Endodermal cell (in vitro differentiated cells): ENCODE results near the gene CST5. TPM values are rescaled to one million over a fixed set of nuclear protein-coding genes. Genes with fewer than 3 reads are reported as not detected.

Experiments used
- DNase-seq: peaks from one replicate; pipeline ENCODE4 v3.0.0-alpha.2; 2017
- H3K27ac ChIP-seq: 2 replicates; pipeline ENCODE4 v1.5.1; 2013; ENCODE audit warnings: mild to moderate bottlenecking, low read depth, low read length, moderate library complexity
- H3K27me3 ChIP-seq: 2 replicates; pipeline ENCODE4 v1.6.1; 2013; ENCODE audit warnings: mild to moderate bottlenecking, low read length, moderate library complexity; ENCODE audit not compliant: insufficient read depth, control insufficient read depth, poor library complexity, severe bottlenecking
- H3K36me3 ChIP-seq: 2 replicates; pipeline ENCODE4 v1.7.0; 2013; ENCODE audit warnings: mild to moderate bottlenecking, low read length, moderate library complexity; ENCODE audit not compliant: control insufficient read depth, insufficient read depth
- H3K4me1 ChIP-seq: one replicate; pipeline ENCODE4 v1.7.0; 2013; ENCODE audit warnings: low read length; ENCODE audit not compliant: control insufficient read depth, insufficient read depth
- H3K4me3 ChIP-seq: 2 replicates; pipeline ENCODE4 v1.5.1; 2013; ENCODE audit warnings: mild to moderate bottlenecking, low read length, moderate library complexity
- H3K9ac ChIP-seq: 2 replicates; pipeline ENCODE4 v1.6.1; 2013; ENCODE audit warnings: mild to moderate bottlenecking, low read length, moderate library complexity; ENCODE audit not compliant: poor library complexity, severe bottlenecking; ENCODE audit errors: extremely low read depth
- H3K9me3 ChIP-seq: 2 replicates; pipeline ENCODE4 v1.6.1; 2013; ENCODE audit warnings: mild to moderate bottlenecking, low read length, moderate library complexity; ENCODE audit not compliant: control insufficient read depth
- H3K27ac Mint-ChIP-seq: 2 replicates; pipeline ENCODE4 v1.8.0; 2020; ENCODE audit warnings: mixed read lengths
- H3K27me3 Mint-ChIP-seq: 2 replicates; pipeline ENCODE4 v1.8.0; 2021; ENCODE audit warnings: mild to moderate bottlenecking, mixed read lengths; ENCODE audit not compliant: insufficient read depth
- H3K36me3 Mint-ChIP-seq: 2 replicates; pipeline ENCODE4 v1.8.0; 2020; ENCODE audit warnings: low read depth, mixed read lengths
- H3K4me1 Mint-ChIP-seq: 2 replicates; pipeline ENCODE4 v1.8.0; 2020; ENCODE audit warnings: mixed read lengths
- H3K4me3 Mint-ChIP-seq: 2 replicates; pipeline ENCODE4 v1.8.0; 2020; ENCODE audit warnings: mild to moderate bottlenecking, moderate library complexity, mixed read lengths
- H3K9me3 Mint-ChIP-seq: 2 replicates; pipeline ENCODE4 v1.8.0; 2020; ENCODE audit warnings: mild to moderate bottlenecking, mixed read lengths
- CTCF ChIP-seq: fragments of 200-600 bp; sonication (generic); conservative IDR thresholded peaks from 2 replicates; pipeline ENCODE4 v1.5.0; 2021; ENCODE audit warnings: antibody characterized with exemption, mild to moderate bottlenecking
- WGBS, 2 experiments: methylation state at CpG; one replicate each; pipeline versions ENCODE4 v1.1.5 to v1.1.7; 2013; ENCODE audit warnings: missing lambda C conversion rate in 2 of 2, mixed read lengths in 1 of 2; ENCODE audit not compliant: insufficient coverage in 1 of 2, insufficient read length in 1 of 2; 5-methylcytosine and 5-hydroxymethylcytosine counted together
- total RNA-seq, 2 donors: library from RNA; stranded (reverse); fragmentation: NEBNext Ultra II Directional in 1 of 2; extraction: Animal tissue kit (Norgen Biotek cat#: 25700) in 1 of 2; gene quantifications; 2 replicates in 1 of 2; 3 replicates in 1 of 2; pipeline ENCODE4 v1.2.1, GENCODE V29; 2021

The CST5 gene
- total RNA-seq, 2 donors from 2014 or later = not detected

GRCh38 chr20:23875606-23876237 lies 3.8 kb downstream of the CST5 start:
- Histone ChIP-seq H3K27ac (no peak overlapping the region), H3K4me3 (no peak overlapping the region), H3K36me3 (no peaks in the 10 kb centered on the region), H3K4me1 (peaks cover 8% of the 10 kb centered on the region), H3K9ac (no peak overlapping the region), H3K27me3 (no peaks in the 10 kb centered on the region), H3K9me3 (no peaks in the 10 kb centered on the region)
- Mint-ChIP-seq H3K4me1 (peaks cover 29% of the 10 kb centered on the region), H3K4me3 (no peak overlapping the region), H3K9me3 (peaks cover 2% of the 10 kb centered on the region), H3K36me3 (no peaks in the 10 kb centered on the region), H3K27ac (no peak overlapping the region), H3K27me3 (no peaks in the 10 kb centered on the region)
- WGBS, 2 experiments = 86 to 91% methylated on average over 2 to 6 of the region's 6 CpGs
- no peak for DNase-seq
- TF ChIP-seq CTCF = no peak

- no peak overlapping the region for H3K27ac ChIP-seq
- Mint-ChIP-seq H3K27me3 (no peaks in the 10 kb centered on the region), H3K9me3 (peaks cover 2% of the 10 kb centered on the region), H3K4me1 (peaks cover 37% of the 10 kb centered on the region), H3K4me3 (no peak overlapping the region), H3K27ac (no peak overlapping the region), H3K36me3 (no peaks in the 10 kb centered on the region)
- H3K36me3 ChIP-seq = no peaks in the 10 kb centered on the region
- no peak overlapping the region for H3K4me3 ChIP-seq
- 86 to 92% methylated on average over 1 to 5 of the region's 5 CpGs for WGBS, 2 experiments
- H3K9ac ChIP-seq = no peak overlapping the region
- no peak for DNase-seq
- no peaks in the 10 kb centered on the region for H3K27me3 ChIP-seq
- no peaks in the 10 kb centered on the region for H3K9me3 ChIP-seq
- peaks cover 11% of the 10 kb centered on the region for H3K4me1 ChIP-seq
- TF ChIP-seq CTCF = no peak
Measured at GRCh38 chr20:23874747-23875146, 4.8 kb downstream of the CST5 start.

- 70 to 73% methylated on average over 3 of the region's 3 CpGs for WGBS, 2 experiments
- DNase-seq = no peak
- no peaks in the 10 kb centered on the region for H3K36me3 ChIP-seq
- Mint-ChIP-seq H3K36me3 (no peaks in the 10 kb centered on the region), H3K4me1 (peaks cover 49% of the 10 kb centered on the region), H3K27me3 (no peaks in the 10 kb centered on the region), H3K4me3 (no peak overlapping the region), H3K9me3 (peaks cover 2% of the 10 kb centered on the region), H3K27ac (no peak overlapping the region)
- no peak overlapping the region for H3K9ac ChIP-seq
- H3K4me1 ChIP-seq = peaks cover 13% of the 10 kb centered on the region
- no peaks in the 10 kb centered on the region for H3K9me3 ChIP-seq
- no peak overlapping the region for H3K4me3 ChIP-seq
- H3K27me3 ChIP-seq = no peaks in the 10 kb centered on the region
- no peak overlapping the region for H3K27ac ChIP-seq
- TF ChIP-seq CTCF = no peak
Measured at GRCh38 chr20:23873370-23874015, 6.1 kb downstream of the CST5 start.
